Brain microvascular endothelial cell (primary cell): ENCODE data around the gene CUBN.

Experiments
- DNase-seq: peaks from one replicate; pipeline ENCODE4 v3.0.0-alpha.2; 2020
- H3K27ac ChIP-seq: fragments of 250-450 bp; sonication (Bioruptor Pico); 2 replicates; pipeline ENCODE4 v1.5.1; 2020; ENCODE audit warnings: mild to moderate bottlenecking, moderate library complexity
- H3K27me3 ChIP-seq: fragments of 250-450 bp; sonication (Bioruptor Pico); replicated peaks from 2 replicates; pipeline ENCODE4 v1.5.1; 2020; ENCODE audit warnings: mild to moderate bottlenecking
- H3K36me3 ChIP-seq: fragments of 250-450 bp; sonication (Bioruptor Pico); replicated peaks from 2 replicates; pipeline ENCODE4 v1.5.1; 2020; ENCODE audit warnings: mild to moderate bottlenecking
- H3K4me3 ChIP-seq: 2 replicates; pipeline ENCODE4 v1.5.1; 2011; ENCODE audit warnings: low read depth, mild to moderate bottlenecking, control low read depth, low read length, moderate library complexity
- CTCF ChIP-seq: IDR thresholded peaks from 2 replicates; pipeline ENCODE4 v1.5.1; 2011; ENCODE audit warnings: low read depth, mild to moderate bottlenecking, moderate library complexity, low read length, control low read depth, inconsistent platforms; ENCODE audit errors: missing control alignments
- in situ Hi-C: cut with HindIII; loops from 2 replicates; pipeline ENCODE4 v1.10.0; 2017; ENCODE audit warnings: low sequenced_read_pairs, low pct_ligation_motif_present

The CUBN gene

GRCh38 chr10:17157024-17157423 lies 27.4 kb upstream of the CUBN start:
- in situ Hi-C loops: no loop called here
- no peak for TF ChIP-seq CTCF

GRCh38 chr10:17155826-17156225 lies 26.2 kb upstream of the CUBN start:
- Histone ChIP-seq H3K4me3 (no peak overlapping the region), H3K27ac (no peak overlapping the region), H3K27me3 (no peaks in the 10 kb centered on the region), H3K36me3 (no peaks in the 10 kb centered on the region)
- TF ChIP-seq CTCF: no peak
- no peak for DNase-seq
- in situ Hi-C loops: no loop called here

More at GRCh38 chr10:17157024-17157423, 27.4 kb upstream of the CUBN start:
- Histone ChIP-seq H3K4me3 (no peak overlapping the region), H3K27ac (no peak overlapping the region), H3K36me3 (no peaks in the 10 kb centered on the region), H3K27me3 (no peaks in the 10 kb centered on the region)
- DNase-seq: no peak

GRCh38 chr10:17154116-17154515 lies 24.5 kb upstream of the CUBN start:
- Histone ChIP-seq H3K27me3 (no peaks in the 10 kb centered on the region), H3K4me3 (no peak overlapping the region), H3K27ac (no peak overlapping the region), H3K36me3 (no peaks in the 10 kb centered on the region)
- no peak for TF ChIP-seq CTCF
- no peak for DNase-seq
- in situ Hi-C loops: no loop called here

- H3K27ac ChIP-seq: no peak overlapping the region
- H3K27me3 ChIP-seq: no peaks in the 10 kb centered on the region
- in situ Hi-C loops: no loop called here
- TF ChIP-seq CTCF: no peak
- H3K36me3 ChIP-seq: no peaks in the 10 kb centered on the region
- H3K4me3 ChIP-seq: no peak overlapping the region
- no peak for DNase-seq
Observed at GRCh38 chr10:17153321-17153720, 23.7 kb upstream of the CUBN start.

- no peak overlapping the region for H3K4me3 ChIP-seq
- H3K36me3 ChIP-seq: no peaks in the 10 kb centered on the region
- in situ Hi-C loops: no loop called here
- H3K27me3 ChIP-seq: no peaks in the 10 kb centered on the region
- DNase-seq: no peak
- no peak for TF ChIP-seq CTCF
- no peak overlapping the region for H3K27ac ChIP-seq
Observed at GRCh38 chr10:17151716-17152115, 22.1 kb upstream of the CUBN start.

GRCh38 chr10:17147884-17148489 lies 18.4 kb upstream of the CUBN start:
- TF ChIP-seq CTCF: no peak
- in situ Hi-C loops: no loop called here
- peak; percentile 83 for DNase-seq

More at GRCh38 chr10:17147884-17148489, 18.4 kb upstream of the CUBN start:
- Histone ChIP-seq H3K27ac (peak overlapping the region; percentile 45), H3K4me3 (no peak overlapping the region), H3K27me3 (no peaks in the 10 kb centered on the region), H3K36me3 (no peaks in the 10 kb centered on the region)
